K562 (cell line): ENCODE data around the gene SIM2. TPM values are rescaled to one million over a fixed set of nuclear protein-coding genes. Genes with fewer than 3 reads are reported as not detected.

ENCODE experiments used
- AFF4 ChIP-seq: sonication (generic); formaldehyde crosslinking; IDR thresholded peaks from 2 replicates; pipeline ENCODE4 v1.8.0; 2023; ENCODE audit warnings: mild to moderate bottlenecking, missing genetic modification reagents
- C11orf30 ChIP-seq: fragments of 450-650 bp; IDR thresholded peaks from 2 replicates; pipeline ENCODE4 v1.6.1; 2016; ENCODE audit warnings: low read depth, mild to moderate bottlenecking
- DPF2 ChIP-seq: fragments of 450-650 bp; IDR thresholded peaks from 2 replicates; pipeline ENCODE4 v1.6.1; 2016
- FOS ChIP-seq: IDR thresholded peaks from 3 replicates; pipeline ENCODE4 v1.6.1; 2011; ENCODE audit not compliant: insufficient read length; ENCODE audit errors: extremely low read depth
- MAFF ChIP-seq: IDR thresholded peaks from 2 replicates; pipeline ENCODE4 v1.6.1; 2012; ENCODE audit warnings: low read length, improper control_type of control experiment
- NCOA4 ChIP-seq: fragments of 450-650 bp; IDR thresholded peaks from 2 replicates; pipeline ENCODE4 v1.6.1; 2018; ENCODE audit warnings: mild to moderate bottlenecking; ENCODE audit not compliant: partially characterized antibody
- RBM15 ChIP-seq: fragments of 200-400 bp; formaldehyde crosslinking; IDR thresholded peaks from 2 replicates; pipeline ENCODE4 v1.6.1; 2018; ENCODE audit warnings: mild to moderate bottlenecking, low read length, moderate library complexity; ENCODE audit not compliant: insufficient read depth
- TEAD1 ChIP-seq, 2 experiments: fragments of 450-650 bp in 1 of 2; sonication (generic) in 1 of 2; formaldehyde crosslinking; IDR thresholded peaks; 2 replicates each; pipeline versions ENCODE4 v1.4.0 to v1.8.0; 2020 to 2022; ENCODE audit warnings: mild to moderate bottlenecking in 2 of 2, missing genetic modification reagents in 1 of 2
- THRAP3 ChIP-seq: fragments of 450-650 bp; IDR thresholded peaks from 2 replicates; pipeline ENCODE4 v1.6.1; 2016; ENCODE audit warnings: mild to moderate bottlenecking, inconsistent platforms, borderline replicate concordance
- ZBTB7A ChIP-seq: IDR thresholded peaks from 2 replicates; pipeline ENCODE4 v1.6.1; 2011; ENCODE audit warnings: low read depth, mild to moderate bottlenecking, low read length, moderate library complexity, borderline replicate concordance; ENCODE audit not compliant: control insufficient read depth
- ZNF830 ChIP-seq: fragments of 250-450 bp; sonication (Bioruptor Pico); IDR thresholded peaks from 2 replicates; pipeline ENCODE4 v1.5.0; 2021; ENCODE audit warnings: mild to moderate bottlenecking
- polyA plus RNA-seq, 8 experiments: library from polyadenylated mRNA; depleted of rRNA in 4 of 8; stranded (reverse) in 5 of 8; unstranded in 3 of 8; fragments of >200 nt; fragmentation: Nextera tagmentation in 2 of 8; fragmentation: Illumina TruSeq in 1 of 8; extraction: Ambion mirVana in 2 of 8; extraction: Trizol in 1 of 8; gene quantifications; 2 replicates each; pipeline versions ENCODE4 v1.2.1 to v1.2.3, GENCODE V29; 2011 to 2014; ENCODE audit warnings: inconsistent platforms in 1 of 8, missing spikeins in 1 of 8
- total RNA-seq, 7 experiments: library from RNA; depleted of rRNA in 6 of 7; stranded (reverse); fragments of >200 nt in 6 of 7; fragmentation: Illumina TruSeq in 2 of 7; extraction: Trizol in 2 of 7; gene quantifications; 2 replicates each; pipeline versions ENCODE4 v1.2.1 to v1.2.3, GENCODE V29; 2011 to 2021; ENCODE audit warnings: low replicate concordance in 1 of 7
- TF ChIP-seq, protein P1 (sequence below): sonication (generic); formaldehyde crosslinking; IDR thresholded peaks from 2 replicates; pipeline ENCODE4 v1.8.0; 2022; ENCODE audit warnings: mild to moderate bottlenecking, missing genetic modification reagents

The SIM2 gene
- total and polyA plus RNA-seq, 9 of the 15 experiments (the other 6 are each of a cell fraction or from before 2014, with no cell fraction given), result 0.07 to 0.11 (median 0.08) TPM; not detected in 6

GRCh38 chr21:36790616-36791015 is 91.7 kb downstream of the SIM2 start (continued):
- TF ChIP-seq AFF4 (CRISPR knock-in tag) (no peak), ZNF830 (no peak), THRAP3 (no peak), MAFF (peak; percentile 16; the same call in 1 of the 2 replicates), C11orf30 (peak; percentile 51; the same call in 1 of the 2 replicates), FOS (no peak), ZBTB7A (no peak), NCOA4 (no peak), TEAD1 (CRISPR knock-in tag; IDR thresholded peaks at IDR 0.05) (no peak), RBM15 (no peak), DPF2 (no peak)
- TF ChIP-seq, protein P1, sequence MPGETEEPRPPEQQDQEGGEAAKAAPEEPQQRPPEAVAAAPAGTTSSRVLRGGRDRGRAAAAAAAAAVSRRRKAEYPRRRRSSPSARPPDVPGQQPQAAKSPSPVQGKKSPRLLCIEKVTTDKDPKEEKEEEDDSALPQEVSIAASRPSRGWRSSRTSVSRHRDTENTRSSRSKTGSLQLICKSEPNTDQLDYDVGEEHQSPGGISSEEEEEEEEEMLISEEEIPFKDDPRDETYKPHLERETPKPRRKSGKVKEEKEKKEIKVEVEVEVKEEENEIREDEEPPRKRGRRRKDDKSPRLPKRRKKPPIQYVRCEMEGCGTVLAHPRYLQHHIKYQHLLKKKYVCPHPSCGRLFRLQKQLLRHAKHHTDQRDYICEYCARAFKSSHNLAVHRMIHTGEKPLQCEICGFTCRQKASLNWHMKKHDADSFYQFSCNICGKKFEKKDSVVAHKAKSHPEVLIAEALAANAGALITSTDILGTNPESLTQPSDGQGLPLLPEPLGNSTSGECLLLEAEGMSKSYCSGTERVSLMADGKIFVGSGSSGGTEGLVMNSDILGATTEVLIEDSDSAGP (CRISPR knock-in tag), result no peak
